Stimulated activated CD4-positive, alpha-beta T cell treated with anti-CD3 and anti-CD28 coated beads, TNF-alpha, amount 100 ng/mL, for 1 hour (primary cell): ENCODE data around the gene SEPTIN1.
"Not testable (repeated sequence)": the region's sequence is repeated elsewhere in the genome, so short reads cannot be mapped to it uniquely, and the experiment has no call there.

ENCODE experiments used
- DNase-seq, 3 donors: peaks; one replicate each; pipeline ENCODE4 v3.0.0-alpha.2; 2020; ENCODE audit warnings: low read depth in 3 of 3, low spot score in 1 of 3

The SEPTIN1 gene

GRCh38 chr16:30358577-30358936 is 23.8 kb downstream of the SEPTIN1 start:
- DNase-seq, result no peak

- no peak for DNase-seq
Observed at GRCh38 chr16:30357715-30358576, 24.4 kb downstream of the SEPTIN1 start.

GRCh38 chr16:30357085-30357714 is 25.2 kb downstream of the SEPTIN1 start:
- no peak for DNase-seq

GRCh38 chr16:30356401-30357084 is 25.8 kb downstream of the SEPTIN1 start:
- DNase-seq, result no peak

GRCh38 chr16:30355954-30356308 is 26.4 kb downstream of the SEPTIN1 start:
- no peak for DNase-seq

- DNase-seq, result peak; percentile 67 to 78 (median 74)
Observed at GRCh38 chr16:30355144-30355953, 27.0 kb downstream of the SEPTIN1 start, which contains the start of gene CD2BP2. TSS of gene CD2BP2 (minus strand) at chr16:30355308. CDS start at chr16:30354681, 627 bp downstream.

- no peak for DNase-seq
Observed at GRCh38 chr16:30354423-30355143, 27.8 kb downstream of the SEPTIN1 start.

GRCh38 chr16:30353438-30354129 is 28.8 kb downstream of the SEPTIN1 start:
- DNase-seq, result no peak

GRCh38 chr16:30352488-30353401 is 29.6 kb downstream of the SEPTIN1 start:
- no peak for DNase-seq

- no peak for DNase-seq
Observed at GRCh38 chr16:30351586-30352419, 30.6 kb downstream of the SEPTIN1 start.

- DNase-seq, result no peak
Observed at GRCh38 chr16:30351001-30351441, 31.3 kb downstream of the SEPTIN1 start.

GRCh38 chr16:30350134-30350871 is 32.1 kb downstream of the SEPTIN1 start:
- DNase-seq, result no peak

- DNase-seq, result no peak
Observed at GRCh38 chr16:30349675-30350074, 32.7 kb downstream of the SEPTIN1 start.

- no peak for DNase-seq
Observed at GRCh38 chr16:30348929-30349328, 33.4 kb downstream of the SEPTIN1 start.

- DNase-seq, result no peak
Observed at GRCh38 chr16:30348113-30348512, 34.2 kb downstream of the SEPTIN1 start.

- DNase-seq, result no peak
Observed at GRCh38 chr16:30346286-30346685, 36.1 kb downstream of the SEPTIN1 start.

GRCh38 chr16:30343491-30343820 is 38.9 kb downstream of the SEPTIN1 start:
- DNase-seq, result not testable (repeated sequence)
